Stimulated activated CD4-positive, alpha-beta T cell treated with anti-CD3 and anti-CD28 coated beads, Interleukin-4, amount 100 ng/mL, for 48 hours (primary cell): ENCODE results near the gene RNF150.

Experiments used
- DNase-seq, 2 donors: peaks; one replicate each; pipeline ENCODE4 v3.0.0-alpha.2; 2020; ENCODE audit warnings: low read depth in 2 of 2

The RNF150 gene

GRCh38 chr4:140980426-140981200, 152.7 kb downstream of the RNF150 start:
- DNase-seq: no peak

GRCh38 chr4:140976768-140977167, 156.5 kb downstream of the RNF150 start:
- no peak for DNase-seq

- no peak for DNase-seq
Measured at GRCh38 chr4:140971077-140971792, 162.0 kb downstream of the RNF150 start.

GRCh38 chr4:140969296-140969695, 164.0 kb downstream of the RNF150 start:
- DNase-seq: no peak

GRCh38 chr4:140968371-140968770, 164.9 kb downstream of the RNF150 start:
- no peak for DNase-seq

- no peak for DNase-seq
Measured at GRCh38 chr4:140963883-140964282, 169.4 kb downstream of the RNF150 start.

GRCh38 chr4:140955641-140956040, 177.6 kb downstream of the RNF150 start:
- no peak for DNase-seq

GRCh38 chr4:140952717-140953116, 180.6 kb downstream of the RNF150 start:
- DNase-seq: no peak

- DNase-seq: no peak
Measured at GRCh38 chr4:140947506-140947905, 185.8 kb downstream of the RNF150 start.

- DNase-seq: no peak
Measured at GRCh38 chr4:140945106-140945505, 188.2 kb downstream of the RNF150 start.

GRCh38 chr4:140944572-140944971, 188.7 kb downstream of the RNF150 start:
- no peak for DNase-seq

GRCh38 chr4:140944199-140944515, 189.1 kb downstream of the RNF150 start:
- DNase-seq: no peak

- no peak for DNase-seq
Measured at GRCh38 chr4:140943486-140944198, 189.6 kb downstream of the RNF150 start.

GRCh38 chr4:140940589-140940988, 192.7 kb downstream of the RNF150 start:
- no peak for DNase-seq

GRCh38 chr4:140937866-140938265, 195.4 kb downstream of the RNF150 start:
- DNase-seq: no peak

GRCh38 chr4:140935254-140935653, 198.0 kb downstream of the RNF150 start:
- no peak for DNase-seq

GRCh38 chr4:140932501-140933045, 200.7 kb downstream of the RNF150 start:
- no peak for DNase-seq

- DNase-seq: no peak
Measured at GRCh38 chr4:140931911-140932310, 201.4 kb downstream of the RNF150 start.

- DNase-seq: no peak
Measured at GRCh38 chr4:140930557-140930956, 202.7 kb downstream of the RNF150 start.

- DNase-seq: no peak
Measured at GRCh38 chr4:140930011-140930410, 203.3 kb downstream of the RNF150 start.

- no peak for DNase-seq
Measured at GRCh38 chr4:140928880-140929279, 204.4 kb downstream of the RNF150 start.

GRCh38 chr4:140926672-140927071, 206.6 kb downstream of the RNF150 start:
- DNase-seq: no peak
